HepG2 (cell line): ENCODE results near the gene MAEA. TPM values are rescaled to one million over a fixed set of nuclear protein-coding genes. Genes with fewer than 3 reads are reported as not detected.

Experiments
- ATAC-seq: fragments of 200-7000 bp; cut with Tn5 transposase; 3 replicates; pipeline ENCODE4 v1.9.1; 2020; ENCODE audit warnings: mild to moderate bottlenecking, moderate library complexity
- BruUV-seq: library from RNA; stranded (reverse); fragments of 400-500 nt; replicated peaks from 2 replicates; lab custom pipeline; 2021; lab: Mats Ljungman, UMichigan
- CTCF ChIA-PET: fragments of 300-600 bp; formaldehyde crosslinking; extraction: SDS; loops from one replicate; lab custom pipeline; 2021; ENCODE audit warnings: low total read pairs, inconsistent platforms, low intra/inter-chr PET ratio; lab: Yijun Ruan, JAX
- POLR2A ChIA-PET: fragments of 350-600 bp; sonication (Branson Sonifier 250); formaldehyde crosslinking; loops from one replicate; lab custom pipeline; 2020; ENCODE audit warnings: antibody characterized with exemption, inconsistent platforms; lab: Yijun Ruan, JAX
- DNase-seq: peaks from one replicate; pipeline ENCODE4 v3.0.0-alpha.2; 2015; ENCODE audit warnings: low spot score
- FAIRE-seq: peaks from 3 replicates; lab custom pipeline; 2011; peaks lifted over from hg19 to GRCh38; lab: Jason Lieb, UNC
- H2AFZ ChIP-seq: one replicate; pipeline ENCODE4 v1.6.1; 2011; ENCODE audit warnings: low read length, inconsistent platforms
- H3K27ac ChIP-seq: fragments of 300-600 bp; 3 replicates; pipeline ENCODE4 v1.8.0; 2011; ENCODE audit warnings: mixed run types, mild to moderate bottlenecking, mixed read lengths, low read length, inconsistent platforms; ENCODE audit not compliant: insufficient read depth; ENCODE audit errors: extremely low read length
- H3K27me3 ChIP-seq, 2 experiments: fragments of 200-600 bp in 1 of 2; 2 replicates in 1 of 2; 3 replicates in 1 of 2; pipeline versions ENCODE4 v1.6.0 to v1.8.0; 2011; ENCODE audit warnings: low read length in 2 of 2, mild to moderate bottlenecking in 2 of 2, moderate library complexity in 2 of 2, inconsistent platforms in 1 of 2; ENCODE audit not compliant: insufficient read depth in 2 of 2, control insufficient read depth in 1 of 2
- H3K36me3 ChIP-seq, 2 experiments: fragments of 200-600 bp in 1 of 2; replicated peaks in 1 of 2; 2 replicates in 1 of 2; 3 replicates in 1 of 2; pipeline versions ENCODE4 v1.5.1 to v1.8.0; 2011; ENCODE audit warnings: low read length in 2 of 2, inconsistent platforms in 1 of 2; ENCODE audit not compliant: insufficient read depth in 2 of 2, control insufficient read depth in 1 of 2
- H3K4me1 ChIP-seq: 2 replicates; pipeline ENCODE4 v1.5.1; 2012; ENCODE audit warnings: low read length, inconsistent platforms; ENCODE audit not compliant: insufficient read depth
- H3K4me2 ChIP-seq: 2 replicates; pipeline ENCODE4 v1.6.0; 2011; ENCODE audit warnings: low read depth, low read length, inconsistent platforms
- H3K4me3 ChIP-seq, 3 experiments: fragments of 200-600 bp in 1 of 3; sonication (generic), shearing (Covaris generic) in 1 of 3; replicated peaks in 1 of 3; 2 replicates each; pipeline ENCODE4 v1.5.1; 2011 to 2016; ENCODE audit warnings: low read length in 3 of 3, inconsistent platforms in 2 of 3, low read depth in 2 of 3, mild to moderate bottlenecking in 2 of 3, control low read depth in 1 of 3, mixed read lengths in 1 of 3; ENCODE audit not compliant: insufficient read depth in 1 of 3
- H3K79me2 ChIP-seq: one replicate; pipeline ENCODE4 v1.6.1; 2011; ENCODE audit warnings: low read length, inconsistent platforms; ENCODE audit not compliant: insufficient read depth
- H3K9ac ChIP-seq: 2 replicates; pipeline ENCODE4 v1.6.0; 2011; ENCODE audit warnings: mild to moderate bottlenecking, low read depth, low read length, inconsistent platforms; ENCODE audit not compliant: insufficient read depth
- H3K9me3 ChIP-seq: 2 replicates; pipeline ENCODE4 v1.5.1; 2012; ENCODE audit warnings: mild to moderate bottlenecking, low read length
- H4K20me1 ChIP-seq: 2 replicates; pipeline ENCODE4 v1.6.0; 2011; ENCODE audit warnings: inconsistent platforms, mild to moderate bottlenecking, low read length, moderate library complexity; ENCODE audit not compliant: insufficient read depth
- CENPBD1 ChIP-seq: sonication (generic); formaldehyde crosslinking; IDR thresholded peaks from 2 replicates; pipeline ENCODE4 v1.8.0; 2022; ENCODE audit warnings: missing genetic modification reagents, low read depth, mild to moderate bottlenecking, borderline replicate concordance
- E2F5 ChIP-seq: sonication (generic); formaldehyde crosslinking; conservative IDR thresholded peaks from 2 replicates; pipeline ENCODE4 v1.4.0; 2020; ENCODE audit warnings: missing genetic modification reagents
- HDAC2 ChIP-seq: sonication (generic); formaldehyde crosslinking; IDR thresholded peaks from 2 replicates; pipeline ENCODE4 v1.4.0; 2020; ENCODE audit warnings: missing genetic modification reagents
- HNRNPK ChIP-seq: fragments of 200-400 bp; formaldehyde crosslinking; IDR thresholded peaks from 2 replicates; pipeline ENCODE4 v1.6.1; 2018; ENCODE audit warnings: low read length, low read depth, moderate library complexity, mild to moderate bottlenecking; ENCODE audit not compliant: poor library complexity, severe bottlenecking
- MZF1 ChIP-seq: sonication (generic); formaldehyde crosslinking; IDR thresholded peaks from 2 replicates; pipeline ENCODE4 v1.8.1; 2023; ENCODE audit warnings: mild to moderate bottlenecking, missing genetic modification reagents, borderline replicate concordance
- PHB2 ChIP-seq: fragments of 450-650 bp; IDR thresholded peaks from 2 replicates; pipeline ENCODE4 v1.6.1; 2018; ENCODE audit not compliant: partially characterized antibody
- POLR2AphosphoS2 ChIP-seq: IDR thresholded peaks from 2 replicates; pipeline ENCODE4 v1.6.1; 2011; ENCODE audit warnings: low read depth, low read length, improper control_type of control experiment
- RARG ChIP-seq: sonication (generic); formaldehyde crosslinking; IDR thresholded peaks from 2 replicates; pipeline ENCODE4 v1.4.0; 2020; ENCODE audit warnings: low read depth, mild to moderate bottlenecking, missing genetic modification reagents
- TP53 ChIP-seq: sonication (generic); formaldehyde crosslinking; conservative IDR thresholded peaks from 2 replicates; pipeline ENCODE4 v1.4.0; 2020; ENCODE audit warnings: missing genetic modification reagents
- ZFAT ChIP-seq: sonication (generic); formaldehyde crosslinking; conservative IDR thresholded peaks from 2 replicates; pipeline ENCODE4 v1.8.1; 2023; ENCODE audit warnings: missing genetic modification reagents, inconsistent platforms
- ZFP62 ChIP-seq: sonication (generic); formaldehyde crosslinking; IDR thresholded peaks from 2 replicates; pipeline ENCODE4 v1.4.0; 2020; ENCODE audit warnings: missing genetic modification reagents
- ZNF101 ChIP-seq: sonication (generic); formaldehyde crosslinking; IDR thresholded peaks from 2 replicates; pipeline ENCODE4 v1.4.0; 2020; ENCODE audit warnings: mild to moderate bottlenecking, low read depth, missing genetic modification reagents, borderline replicate concordance
- ZNF143 ChIP-seq: sonication (generic); formaldehyde crosslinking; IDR thresholded peaks from 2 replicates; pipeline ENCODE4 v1.4.0; 2020; ENCODE audit warnings: missing genetic modification reagents
- ZNF280D ChIP-seq: sonication (generic); formaldehyde crosslinking; IDR thresholded peaks from 2 replicates; pipeline ENCODE4 v1.5.1; 2020; ENCODE audit warnings: mild to moderate bottlenecking, missing genetic modification reagents
- ZNF484 ChIP-seq: sonication (generic); formaldehyde crosslinking; IDR thresholded peaks from 2 replicates; pipeline ENCODE4 v1.5.1; 2020; ENCODE audit warnings: mild to moderate bottlenecking, low read depth, missing genetic modification reagents, borderline replicate concordance
- ZNF564 ChIP-seq: sonication (generic); formaldehyde crosslinking; IDR thresholded peaks from 2 replicates; pipeline ENCODE4 v1.8.1; 2023; ENCODE audit warnings: mild to moderate bottlenecking, missing genetic modification reagents
- ZNF746 ChIP-seq: sonication (generic); formaldehyde crosslinking; IDR thresholded peaks from 2 replicates; pipeline ENCODE4 v1.8.0; 2022; ENCODE audit warnings: mild to moderate bottlenecking, missing genetic modification reagents
- ZNF883 ChIP-seq: sonication (generic); formaldehyde crosslinking; IDR thresholded peaks from 2 replicates; pipeline ENCODE4 v1.5.1; 2020; ENCODE audit warnings: mild to moderate bottlenecking, missing genetic modification reagents; ENCODE audit errors: not compliant biosample characterization
- WGBS: methylation state at CpG from one replicate; pipeline ENCODE4 v1.1.6; 2017; ENCODE audit warnings: low lambda C conversion rate; 5-methylcytosine and 5-hydroxymethylcytosine counted together
- in situ Hi-C: cut with HindIII; loops from 2 replicates; pipeline ENCODE4 v1.10.0; 2017; ENCODE audit warnings: low pct_unique_long_range_greater_than_20kb; ENCODE audit not compliant: extremely low pct_ligation_motif_present
- intact Hi-C: fragments of 100-400 bp; cut with micrococcal nuclease; formaldehyde crosslinking; loops from one replicate; pipeline ENCODE4 v1.10.0; 2022; ENCODE audit not compliant: unreplicated experiment
- polyA plus RNA-seq, 8 experiments: library from polyadenylated mRNA; depleted of rRNA in 3 of 8; stranded (reverse) in 7 of 8; unstranded in 1 of 8; fragments of >200 nt; fragmentation: Illumina TruSeq in 4 of 8; extraction: Trizol in 4 of 8; gene quantifications; 2 replicates each; pipeline versions ENCODE4 v1.2.1 to v1.2.3, GENCODE V29; 2011 to 2016; ENCODE audit warnings: low read depth in 4 of 8, missing spikeins in 1 of 8, mixed read lengths in 1 of 8; ENCODE audit not compliant: insufficient read depth in 1 of 8
- total RNA-seq, 5 experiments: library from RNA; depleted of rRNA; stranded (reverse); fragments of >200 nt; fragmentation: Illumina TruSeq; extraction: Trizol; gene quantifications; 2 replicates each; pipeline ENCODE4 v1.2.3, GENCODE V29; 2016; ENCODE audit warnings: low read depth in 1 of 5
- TF ChIP-seq, protein P1 (sequence below), 2 experiments: fragments of 450-650 bp in 1 of 2; sonication (generic) in 1 of 2; formaldehyde crosslinking; IDR thresholded peaks; 2 replicates each; pipeline versions ENCODE4 v1.5.0 to v1.8.0; 2020 to 2022; ENCODE audit warnings: mild to moderate bottlenecking in 1 of 2, missing genetic modification reagents in 1 of 2

MAEA gene
- total and polyA plus RNA-seq, 2 of the 13 experiments (the other 11 are each of a cell fraction or from before 2014, with no cell fraction given), result 52.0 to 57.1 TPM

GRCh38 chr4:1375761-1376322 is 86.2 kb downstream of the MAEA start (continued):
- TF ChIP-seq HNRNPK (no peak), ZNF564 (CRISPR knock-in tag) (no peak), ZFP62 (CRISPR knock-in tag) (no peak)

DNA sequence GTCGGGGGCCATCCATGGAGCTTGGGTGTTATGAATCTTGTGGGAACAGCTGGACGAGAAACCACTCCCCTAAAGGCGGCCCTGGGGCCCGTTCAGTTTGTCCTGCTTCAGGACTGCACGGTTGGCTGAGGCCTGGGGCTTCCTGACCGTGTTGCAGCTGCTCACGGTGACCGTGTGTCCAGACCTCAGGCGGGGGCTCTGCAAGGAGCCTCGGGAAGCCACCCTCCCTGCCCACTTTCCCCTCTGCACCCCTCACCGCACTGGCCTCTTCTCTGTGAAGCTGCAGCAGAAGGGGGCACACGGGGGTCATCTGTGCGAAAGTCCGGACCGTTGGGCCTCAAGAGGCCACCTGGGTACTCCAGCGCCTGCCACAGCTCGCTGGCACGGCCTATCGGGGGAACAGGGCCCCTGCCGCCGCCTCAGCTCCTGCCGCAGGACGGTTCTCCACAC is 86.7 kb downstream of the MAEA start:
- Histone ChIP-seq H2AFZ (no peak overlapping the region), H3K4me1 (no peaks in the 10 kb centered on the region), H3K9ac (no peak overlapping the region), H3K79me2 (no peaks in the 10 kb centered on the region), H3K27me3 (no peaks in the 10 kb centered on the region), H3K4me3 (no peak overlapping the region), H3K9me3 (no peaks in the 10 kb centered on the region), H3K27ac (no peak overlapping the region), H4K20me1 (no peaks in the 10 kb centered on the region), H3K4me2 (no peak overlapping the region), H3K36me3 (peaks cover 2 to 22% of the 10 kb centered on the region in 2 experiments; a peak in 4 of 5 replicates)
- no TSS peak for BruUV-seq
- WGBS, result 97% methylated on average over 11 of the region's 23 CpGs
- CTCF ChIA-PET, result no interaction called here
- no peak for FAIRE-seq
- in situ Hi-C loops (no loop called here), intact Hi-C loops (no loop called here)
- ATAC-seq, result no peak
- DNase-seq, result no peak
- POLR2A ChIA-PET, result no interaction called here
- TF ChIP-seq ZFAT (CRISPR knock-in tag), result no peak
- TF ChIP-seq POLR2AphosphoS2, result no peak
- no peak for TF ChIP-seq ZNF746 (CRISPR knock-in tag)
- no peak for TF ChIP-seq MZF1
- no peak for TF ChIP-seq RARG (CRISPR knock-in tag)
- TF ChIP-seq TP53, result no peak
- no peak for TF ChIP-seq ZNF280D
- TF ChIP-seq ZNF883 (CRISPR knock-in tag), result no peak
- no peak for TF ChIP-seq ZNF101 (CRISPR knock-in tag)
- TF ChIP-seq PHB2, result no peak
- TF ChIP-seq, protein P1, sequence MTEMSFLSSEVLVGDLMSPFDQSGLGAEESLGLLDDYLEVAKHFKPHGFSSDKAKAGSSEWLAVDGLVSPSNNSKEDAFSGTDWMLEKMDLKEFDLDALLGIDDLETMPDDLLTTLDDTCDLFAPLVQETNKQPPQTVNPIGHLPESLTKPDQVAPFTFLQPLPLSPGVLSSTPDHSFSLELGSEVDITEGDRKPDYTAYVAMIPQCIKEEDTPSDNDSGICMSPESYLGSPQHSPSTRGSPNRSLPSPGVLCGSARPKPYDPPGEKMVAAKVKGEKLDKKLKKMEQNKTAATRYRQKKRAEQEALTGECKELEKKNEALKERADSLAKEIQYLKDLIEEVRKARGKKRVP (CRISPR knock-in tag; IDR thresholded peaks at IDR 0.05), result no peak
- TF ChIP-seq HDAC2 (CRISPR knock-in tag), result no peak
- TF ChIP-seq ZNF143 (CRISPR knock-in tag), result no peak
- TF ChIP-seq ZNF484 (CRISPR knock-in tag), result no peak
- TF ChIP-seq CENPBD1 (CRISPR knock-in tag), result no peak
- TF ChIP-seq E2F5, result no peak
